ENCODE results near the gene GFOD1. TPM values are rescaled to one million over a fixed set of nuclear protein-coding genes. Genes with fewer than 3 reads are reported as not detected.

GFOD1 gene
- total and polyA plus RNA-seq, 2 of the 4 experiments (the other 2 are of a cell fraction), result 1.8 to 3.4 TPM

DNA sequence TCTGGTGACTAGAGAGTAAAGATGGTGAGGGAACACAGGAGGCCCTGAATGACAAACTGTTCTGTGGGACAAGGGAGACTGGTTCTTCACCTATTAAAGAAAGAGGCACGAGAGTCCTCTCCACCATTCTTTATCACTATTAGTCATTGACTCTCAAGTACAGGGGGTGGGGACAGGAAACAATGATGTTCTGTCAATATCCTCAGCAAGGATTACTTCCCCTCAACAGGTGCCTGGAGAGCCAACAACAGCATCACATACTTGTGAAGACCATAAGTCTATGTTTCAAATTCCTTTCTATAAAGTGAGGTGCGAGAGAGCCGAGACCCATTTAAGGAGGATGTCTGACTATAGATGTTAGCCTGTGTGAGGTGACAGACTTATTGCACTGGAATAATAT lies 86.6 kb downstream of the GFOD1 start:
- POLR2A ChIA-PET (ENCODE audit: unreplicated experiment), result no interaction called here
- BruUV-seq (replicated peaks), result no TSS peak

More for the DNA sequence above, 86.6 kb downstream of the GFOD1 start:
- Histone ChIP-seq H4K8ac (ENCODE audit: low read depth in 2 of 2, low read length in 2 of 2) (no peak overlapping the region), H3K23ac (ENCODE audit: low read depth, low read length) (no peak overlapping the region), H3K56ac (ENCODE audit: extremely low read depth, insufficient read depth, low read length) (no peak overlapping the region), H3K9ac (ENCODE audit: low read depth, low read length) (no peak overlapping the region), H4K20me1 (ENCODE audit: insufficient read depth, low read length) (no peaks in the 10 kb centered on the region), H3K79me1 (ENCODE audit: low read depth in 1 of 2, low read length in 2 of 2) (peaks cover 2 to 8% of the 10 kb centered on the region in 2 experiments; a peak in 2 of 4 replicates), H2BK15ac (ENCODE audit: low read depth, low read length) (no peak overlapping the region), H3K14ac (replicated peaks; ENCODE audit: low read depth, low read length) (no peak overlapping the region), H2AFZ (replicated peaks; ENCODE audit: low read length, poor library complexity) (no peak overlapping the region), H3K27me3 (ENCODE audit: control insufficient read depth, insufficient read depth, low read length) (no peaks in the 10 kb centered on the region), H3K9me3 (ENCODE audit: control insufficient read depth, insufficient read depth, low read length) (no peaks in the 10 kb centered on the region), H3K4me1 (ENCODE audit: control insufficient read depth, insufficient read depth, low read length) (peaks cover 4% of the 10 kb centered on the region), H2BK20ac (ENCODE audit: low read depth, low read length) (no peak overlapping the region), H3K9me1 (ENCODE audit: insufficient read depth, low read length) (peaks cover 9% of the 10 kb centered on the region), H2AK9ac (replicated peaks; ENCODE audit: low read depth, low read length, poor library complexity) (no peak overlapping the region), H2AK5ac (ENCODE audit: low read depth, low read length) (no peak overlapping the region), H4K5ac (ENCODE audit: low read depth, low read length) (no peak overlapping the region), H2BK120ac (ENCODE audit: low read depth, low read length) (no peak overlapping the region), H3K4me3 (ENCODE audit: insufficient read depth, low read depth, low read length) (no peak overlapping the region), H3K18ac (ENCODE audit: low read depth, low read length) (no peak overlapping the region), H3K4ac (ENCODE audit: low read depth, low read length) (no peak overlapping the region), H4K91ac (ENCODE audit: insufficient read depth, low read depth, low read length) (no peak overlapping the region), H3K27ac (ENCODE audit: insufficient read depth, low read length) (no peak overlapping the region), H3K4me2 (ENCODE audit: low read depth, low read length) (no peak overlapping the region), H2BK5ac (ENCODE audit: low read depth, low read length, poor library complexity, severe bottlenecking) (no peak overlapping the region), H3K36me3 (ENCODE audit: control insufficient read depth, insufficient read depth, low read length) (no peaks in the 10 kb centered on the region)
- DNase-seq, result no peak
- dilution Hi-C loops (cut with HindIII; ENCODE audit: low sequenced_read_pairs, unreplicated experiment) (no loop called here), intact Hi-C loops (cut with micrococcal nuclease) (no loop called here), in situ Hi-C loops (cut with MboI; ENCODE audit: low sequenced_read_pairs) (no loop called here)
- ATAC-seq (ENCODE audit: low read depth), result no peak
- no peak for TF ChIP-seq MAZ (IDR thresholded peaks at IDR 0.05; ENCODE audit: borderline replicate concordance, low read depth, low read length)
- no peak for TF ChIP-seq FOS (IDR thresholded peaks at IDR 0.05; ENCODE audit: low read depth, low read length)
- TF ChIP-seq MAFK (IDR thresholded peaks at IDR 0.05; ENCODE audit: low read depth, low read length), result no peak
- TF ChIP-seq RAD21 (IDR thresholded peaks at IDR 0.05; ENCODE audit: low read length), result no peak
- TF ChIP-seq, protein P1, sequence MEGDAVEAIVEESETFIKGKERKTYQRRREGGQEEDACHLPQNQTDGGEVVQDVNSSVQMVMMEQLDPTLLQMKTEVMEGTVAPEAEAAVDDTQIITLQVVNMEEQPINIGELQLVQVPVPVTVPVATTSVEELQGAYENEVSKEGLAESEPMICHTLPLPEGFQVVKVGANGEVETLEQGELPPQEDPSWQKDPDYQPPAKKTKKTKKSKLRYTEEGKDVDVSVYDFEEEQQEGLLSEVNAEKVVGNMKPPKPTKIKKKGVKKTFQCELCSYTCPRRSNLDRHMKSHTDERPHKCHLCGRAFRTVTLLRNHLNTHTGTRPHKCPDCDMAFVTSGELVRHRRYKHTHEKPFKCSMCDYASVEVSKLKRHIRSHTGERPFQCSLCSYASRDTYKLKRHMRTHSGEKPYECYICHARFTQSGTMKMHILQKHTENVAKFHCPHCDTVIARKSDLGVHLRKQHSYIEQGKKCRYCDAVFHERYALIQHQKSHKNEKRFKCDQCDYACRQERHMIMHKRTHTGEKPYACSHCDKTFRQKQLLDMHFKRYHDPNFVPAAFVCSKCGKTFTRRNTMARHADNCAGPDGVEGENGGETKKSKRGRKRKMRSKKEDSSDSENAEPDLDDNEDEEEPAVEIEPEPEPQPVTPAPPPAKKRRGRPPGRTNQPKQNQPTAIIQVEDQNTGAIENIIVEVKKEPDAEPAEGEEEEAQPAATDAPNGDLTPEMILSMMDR (conservative IDR thresholded peaks at IDR 0.05; ENCODE audit: low read depth, low read length), result no peak
- no peak for TF ChIP-seq POLR2A (IDR thresholded peaks at IDR 0.05; ENCODE audit: low read depth, low read length)
- no peak for TF ChIP-seq RFX5 (IDR thresholded peaks at IDR 0.05; ENCODE audit: low read depth, low read length)
- no peak for TF ChIP-seq CEBPB (IDR thresholded peaks at IDR 0.05; ENCODE audit: low read depth, low read length)
- TF ChIP-seq BHLHE40 (IDR thresholded peaks at IDR 0.05; ENCODE audit: low read depth, low read length), result no peak
- TF ChIP-seq RCOR1 (IDR thresholded peaks at IDR 0.05; ENCODE audit: insufficient replicate concordance, low read length), result no peak
- TF ChIP-seq, protein P2, sequence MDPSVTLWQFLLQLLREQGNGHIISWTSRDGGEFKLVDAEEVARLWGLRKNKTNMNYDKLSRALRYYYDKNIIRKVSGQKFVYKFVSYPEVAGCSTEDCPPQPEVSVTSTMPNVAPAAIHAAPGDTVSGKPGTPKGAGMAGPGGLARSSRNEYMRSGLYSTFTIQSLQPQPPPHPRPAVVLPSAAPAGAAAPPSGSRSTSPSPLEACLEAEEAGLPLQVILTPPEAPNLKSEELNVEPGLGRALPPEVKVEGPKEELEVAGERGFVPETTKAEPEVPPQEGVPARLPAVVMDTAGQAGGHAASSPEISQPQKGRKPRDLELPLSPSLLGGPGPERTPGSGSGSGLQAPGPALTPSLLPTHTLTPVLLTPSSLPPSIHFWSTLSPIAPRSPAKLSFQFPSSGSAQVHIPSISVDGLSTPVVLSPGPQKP (IDR thresholded peaks at IDR 0.05; ENCODE audit: borderline replicate concordance, low read depth, low read length), result no peak
- TF ChIP-seq CHD1 (IDR thresholded peaks at IDR 0.05; ENCODE audit: low read depth, low read length), result no peak
- TF ChIP-seq NFE2L2 (IDR thresholded peaks at IDR 0.05; ENCODE audit: low read depth, low read length), result no peak
- no peak for TF ChIP-seq SMC3 (IDR thresholded peaks at IDR 0.05; ENCODE audit: low read depth, low read length)
- TF ChIP-seq, protein P3, sequence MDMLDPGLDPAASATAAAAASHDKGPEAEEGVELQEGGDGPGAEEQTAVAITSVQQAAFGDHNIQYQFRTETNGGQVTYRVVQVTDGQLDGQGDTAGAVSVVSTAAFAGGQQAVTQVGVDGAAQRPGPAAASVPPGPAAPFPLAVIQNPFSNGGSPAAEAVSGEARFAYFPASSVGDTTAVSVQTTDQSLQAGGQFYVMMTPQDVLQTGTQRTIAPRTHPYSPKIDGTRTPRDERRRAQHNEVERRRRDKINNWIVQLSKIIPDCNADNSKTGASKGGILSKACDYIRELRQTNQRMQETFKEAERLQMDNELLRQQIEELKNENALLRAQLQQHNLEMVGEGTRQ (IDR thresholded peaks at IDR 0.05; ENCODE audit: low read depth, low read length), result no peak
- no peak for TF ChIP-seq MXI1 (IDR thresholded peaks at IDR 0.05; ENCODE audit: borderline replicate concordance, low read depth, low read length)
- CTCF ChIA-PET, result no interaction called here
- WGBS, 2 experiments (ENCODE audit: extremely low coverage in 2 of 2, insufficient read length in 1 of 2), result no CpG with 5 or more reads among the region's 3 CpGs
